Left renal pelvis (tissue), 4 donors: Measurements from ENCODE around the gene CREB3L1. TPM values are rescaled to one million over a fixed set of nuclear protein-coding genes. Genes with fewer than 3 reads are reported as not detected.
"Not testable (repeated sequence)": the region's sequence is repeated elsewhere in the genome, so short reads cannot be mapped to it uniquely, and the experiment has no call there.

Experiments used
- DNase-seq, 4 donors: peaks; one replicate each; pipeline ENCODE4 v3.0.0-alpha.2; 2013; ENCODE audit warnings: low read depth in 4 of 4, low spot score in 3 of 4
- polyA plus RNA-seq, 4 donors: library from polyadenylated mRNA; unstranded; fragments of 120-200 nt; gene quantifications; one replicate each; pipeline ENCODE4 v1.2.1, GENCODE V29; 2013; ENCODE audit not compliant: insufficient read length in 4 of 4

CREB3L1 gene
- polyA plus RNA-seq, 4 donors = 15.7 to 73.2 (median 19.8) TPM

GRCh38 chr11:46247659-46248058, 29.8 kb upstream of the CREB3L1 start:
- peak in 1 of 4 donors; percentile 37 for DNase-seq

GRCh38 chr11:46248289-46249102, 29.0 kb upstream of the CREB3L1 start:
- no peak for DNase-seq

- no peak for DNase-seq
Measured at GRCh38 chr11:46249103-46249937, 28.1 kb upstream of the CREB3L1 start.

- no peak for DNase-seq
Measured at GRCh38 chr11:46249938-46250744, 27.3 kb upstream of the CREB3L1 start.

GRCh38 chr11:46250745-46251052, 26.8 kb upstream of the CREB3L1 start:
- no peak for DNase-seq

GRCh38 chr11:46251954-46252353, 25.5 kb upstream of the CREB3L1 start:
- DNase-seq = no peak

- DNase-seq = no peak
Measured at GRCh38 chr11:46252373-46252914, 25.0 kb upstream of the CREB3L1 start.

GRCh38 chr11:46253258-46254132, 24.0 kb upstream of the CREB3L1 start:
- no peak for DNase-seq

GRCh38 chr11:46254133-46254491, 23.4 kb upstream of the CREB3L1 start:
- no peak for DNase-seq

GRCh38 chr11:46256540-46257001, 20.9 kb upstream of the CREB3L1 start:
- DNase-seq = no peak

GRCh38 chr11:46259347-46259746, 18.1 kb upstream of the CREB3L1 start:
- DNase-seq = not testable (repeated sequence)

GRCh38 chr11:46259971-46260560, 17.4 kb upstream of the CREB3L1 start:
- no peak for DNase-seq

GRCh38 chr11:46263120-46263519, 14.3 kb upstream of the CREB3L1 start:
- DNase-seq = no peak

- no peak for DNase-seq
Measured at GRCh38 chr11:46264030-46264429, 13.4 kb upstream of the CREB3L1 start.

GRCh38 chr11:46264976-46265375, 12.5 kb upstream of the CREB3L1 start:
- DNase-seq = no peak

GRCh38 chr11:46265764-46266163, 11.7 kb upstream of the CREB3L1 start:
- DNase-seq = no peak

- DNase-seq = no peak
Measured at GRCh38 chr11:46267930-46268329, 9.5 kb upstream of the CREB3L1 start.

- DNase-seq = no peak
Measured at GRCh38 chr11:46270684-46271083, 6.8 kb upstream of the CREB3L1 start.

- DNase-seq = no peak
Measured at GRCh38 chr11:46271407-46271806, 6.1 kb upstream of the CREB3L1 start.
